Measurements from ENCODE around the gene VPREB3.

The VPREB3 gene

GRCh38 chr22:23764899-23765881 lies 11.0 kb upstream of the VPREB3 start:
- DNase-seq (ENCODE audit: low read depth in 2 of 2), result no peak

DNA sequence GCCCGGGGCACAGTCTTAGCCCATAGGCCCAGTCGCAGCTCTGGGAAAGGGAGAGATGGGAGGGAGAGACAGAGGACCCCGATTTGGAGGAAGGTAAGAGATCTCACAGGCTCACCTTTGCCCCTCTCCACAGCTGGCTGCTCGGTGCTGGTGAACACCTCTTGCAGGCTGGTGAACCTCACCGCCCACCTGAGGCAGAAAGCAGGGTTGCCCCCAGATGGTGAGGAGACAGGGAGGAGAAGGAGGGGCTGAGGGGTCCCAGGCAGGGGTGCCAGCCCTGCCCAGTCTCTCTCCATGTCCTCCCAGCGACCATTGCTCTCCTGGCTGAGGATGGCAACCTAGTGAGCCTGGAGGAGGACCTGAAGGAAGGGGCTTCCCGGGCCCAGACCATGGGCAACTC lies 9.7 kb upstream of the VPREB3 start:
- DNase-seq (ENCODE audit: low read depth in 2 of 2), result no peak

DNA sequence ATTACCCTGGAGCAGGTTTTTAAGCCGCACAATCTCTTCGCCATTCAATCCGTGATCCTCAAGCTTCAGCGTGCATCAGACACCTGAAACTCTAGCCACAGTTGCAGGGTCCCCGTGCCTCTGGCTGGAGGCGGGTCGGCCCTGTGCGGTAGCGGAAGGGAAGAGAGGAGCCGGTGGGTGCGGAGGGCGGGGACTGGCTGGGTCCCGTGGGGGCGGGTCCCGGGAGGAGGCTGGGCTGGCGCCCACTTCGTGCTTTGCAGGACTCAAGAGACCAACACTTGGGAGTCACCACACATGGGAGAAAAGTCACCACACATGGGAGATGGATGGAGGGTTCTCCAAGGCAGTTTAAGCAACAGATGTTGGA lies 9.3 kb upstream of the VPREB3 start:
- DNase-seq (ENCODE audit: low read depth in 2 of 2), result peak in 1 of 2 experiments; percentile 56

DNA sequence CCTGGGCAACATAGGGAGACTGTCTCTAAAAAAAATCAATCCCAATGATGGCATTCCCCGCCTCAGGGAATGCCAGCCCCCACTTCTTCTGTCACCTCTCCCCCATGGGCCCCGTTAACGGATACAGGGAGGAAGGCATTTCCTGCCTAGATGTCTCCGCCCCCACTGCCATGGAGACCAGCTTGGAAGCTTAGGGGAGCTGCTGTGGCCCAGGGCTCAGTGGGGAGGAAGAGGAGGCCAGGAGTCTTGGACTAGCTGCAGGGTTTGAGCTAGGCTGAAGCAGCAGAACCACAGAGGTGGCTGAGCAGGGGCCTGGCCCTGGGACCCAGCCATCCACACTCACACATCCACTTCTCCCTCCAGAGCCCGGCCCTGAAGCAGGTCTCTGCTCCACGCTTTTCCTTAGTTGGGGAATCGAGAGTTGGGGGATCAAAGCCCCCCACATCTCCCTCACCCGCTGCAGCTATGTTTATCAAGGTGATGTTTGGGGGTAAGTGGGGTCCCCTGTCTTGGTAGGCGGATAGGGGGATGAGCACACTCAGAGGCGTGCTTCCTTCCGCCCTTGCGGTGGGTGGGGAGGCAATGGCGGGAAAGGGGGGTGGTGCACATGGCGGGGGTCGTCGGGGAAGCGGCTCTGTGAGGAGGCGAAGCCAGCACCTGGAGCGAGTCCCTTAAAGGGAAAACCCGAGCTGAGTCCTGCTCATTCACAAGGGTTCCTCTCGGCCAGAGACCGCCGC lies 8.8 kb upstream of the VPREB3 start, which contains the start of gene C22orf15:
C22orf15 (plus strand) TSS at position 149 of the 737 bp plus-strand sequence; CDS start at position 466, 317 bp downstream.
- DNase-seq (ENCODE audit: low read depth in 2 of 2), result no peak

- no peak for DNase-seq (ENCODE audit: low read depth in 2 of 2)
Observed at GRCh38 chr22:23760056-23760455, 5.8 kb upstream of the VPREB3 start.

DNA sequence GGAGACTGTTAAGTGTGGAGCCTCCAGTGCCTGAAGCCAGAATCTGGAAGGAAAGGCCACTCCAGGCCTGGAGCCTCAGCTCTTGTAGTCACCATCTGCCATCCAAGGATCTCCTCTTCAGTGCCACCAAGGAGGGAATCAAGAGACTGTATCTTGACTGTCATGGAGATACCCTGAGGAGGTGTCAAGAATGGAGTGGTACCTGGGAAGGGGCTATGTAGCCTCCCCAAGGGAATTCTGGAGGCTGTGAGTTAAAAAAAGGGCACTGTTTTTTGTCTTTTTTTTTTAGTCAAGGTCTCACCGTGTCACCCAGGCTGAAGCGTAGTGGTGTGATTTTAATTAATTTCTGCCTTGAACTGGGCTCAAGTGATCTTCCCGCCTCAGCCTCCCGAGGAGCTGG lies 5.3 kb upstream of the VPREB3 start:
- no peak for DNase-seq (ENCODE audit: low read depth in 2 of 2)

DNA sequence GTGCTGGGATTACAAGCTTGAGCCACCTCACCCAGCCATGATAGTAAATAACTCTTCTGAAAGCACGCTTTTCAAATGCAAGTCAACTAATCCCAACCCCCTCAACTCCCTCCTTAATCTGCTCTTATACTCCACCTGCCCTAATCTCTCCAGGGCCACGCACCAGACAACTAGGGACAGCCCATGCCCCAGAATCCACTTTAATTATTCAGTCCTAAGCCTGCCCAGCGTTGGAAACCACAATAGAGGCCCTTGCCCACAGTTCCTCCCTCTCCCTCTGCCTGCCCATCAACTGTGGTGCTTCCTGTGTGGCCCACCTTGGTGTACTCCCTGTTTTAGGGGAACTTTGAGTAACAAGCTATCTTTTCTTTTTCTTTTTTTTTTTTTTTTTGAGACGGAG lies 2.7 kb upstream of the VPREB3 start:
- no peak for DNase-seq (ENCODE audit: low read depth in 2 of 2)

- no peak for DNase-seq (ENCODE audit: low read depth in 2 of 2)
Observed at GRCh38 chr22:23755711-23756110, 1.5 kb upstream of the VPREB3 start.

- DNase-seq (ENCODE audit: low read depth in 2 of 2), result no peak
Observed at GRCh38 chr22:23754980-23755636, 883 bp upstream of the VPREB3 start.

DNA sequence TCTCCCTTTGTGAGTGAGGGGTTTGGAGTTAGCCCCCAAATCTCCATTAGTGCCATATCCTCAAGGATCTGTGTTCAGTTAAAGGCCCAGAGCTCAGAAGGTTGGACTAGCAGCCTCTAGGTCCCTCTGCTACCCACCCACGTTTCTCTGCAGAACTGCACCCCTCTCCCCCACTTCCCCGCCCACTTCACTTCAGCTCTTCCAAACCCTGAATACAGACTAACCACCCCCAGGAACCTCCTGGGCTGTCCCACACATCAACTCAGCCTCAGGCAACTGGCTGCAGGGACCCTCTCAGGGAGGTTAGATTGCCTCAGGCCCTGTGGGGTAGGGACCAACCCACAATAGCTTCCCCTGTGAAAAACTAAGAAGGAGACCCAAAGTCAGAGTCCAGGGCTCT lies 840 bp downstream of the VPREB3 start:
- no peak for DNase-seq (ENCODE audit: low read depth in 2 of 2)

DNA sequence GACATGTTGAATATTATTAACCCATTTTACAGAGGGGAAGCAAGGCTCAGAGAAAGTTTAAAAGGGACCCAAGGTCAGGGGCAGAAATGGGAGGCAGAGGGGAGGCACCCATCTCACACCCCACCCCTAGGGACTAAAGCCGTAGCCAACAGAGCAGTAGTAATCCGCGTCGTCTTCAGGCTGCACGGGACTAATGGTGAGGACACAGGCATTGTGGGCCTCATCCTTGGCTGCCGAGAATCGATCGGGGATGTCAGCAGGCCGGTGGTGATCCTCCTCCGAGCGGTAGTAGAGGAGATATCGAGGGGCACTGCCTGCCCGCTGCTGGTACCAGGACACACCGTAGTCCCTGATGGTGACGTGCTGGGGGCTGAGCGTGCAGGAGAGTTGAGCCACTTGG lies 1.5 kb downstream of the VPREB3 start:
- no peak for DNase-seq (ENCODE audit: low read depth in 2 of 2)

DNA sequence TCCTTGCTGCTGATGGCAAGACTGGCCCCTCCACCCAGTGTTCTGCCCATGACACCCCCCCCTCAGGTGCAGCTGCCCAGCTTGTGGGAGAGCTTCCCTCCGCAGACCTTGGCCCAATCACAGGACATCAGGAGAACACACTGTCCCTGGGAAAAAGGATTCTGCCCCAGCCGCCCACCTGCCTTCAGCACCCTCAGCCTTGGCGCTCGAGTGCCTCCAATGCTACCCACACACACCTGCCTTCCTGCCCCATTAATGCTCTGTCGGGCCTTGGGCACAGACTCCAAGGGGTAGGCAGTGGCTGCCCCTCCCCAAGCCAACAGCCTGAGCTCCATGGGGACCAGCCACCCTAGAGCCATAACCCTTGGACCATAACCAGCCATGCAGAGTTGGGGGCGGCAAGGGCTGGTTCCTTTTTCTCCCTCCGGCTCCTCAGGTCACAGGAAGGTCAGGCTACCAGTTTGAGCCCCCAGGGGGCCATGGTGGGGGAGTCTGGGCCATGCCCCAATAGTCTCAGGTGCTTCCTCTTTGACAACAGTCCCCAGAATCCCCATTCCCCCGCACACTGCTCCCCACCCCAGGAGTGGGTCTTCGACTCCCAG lies 2.0 kb downstream of the VPREB3 start:
- no peak for DNase-seq (ENCODE audit: low read depth in 2 of 2)

DNA sequence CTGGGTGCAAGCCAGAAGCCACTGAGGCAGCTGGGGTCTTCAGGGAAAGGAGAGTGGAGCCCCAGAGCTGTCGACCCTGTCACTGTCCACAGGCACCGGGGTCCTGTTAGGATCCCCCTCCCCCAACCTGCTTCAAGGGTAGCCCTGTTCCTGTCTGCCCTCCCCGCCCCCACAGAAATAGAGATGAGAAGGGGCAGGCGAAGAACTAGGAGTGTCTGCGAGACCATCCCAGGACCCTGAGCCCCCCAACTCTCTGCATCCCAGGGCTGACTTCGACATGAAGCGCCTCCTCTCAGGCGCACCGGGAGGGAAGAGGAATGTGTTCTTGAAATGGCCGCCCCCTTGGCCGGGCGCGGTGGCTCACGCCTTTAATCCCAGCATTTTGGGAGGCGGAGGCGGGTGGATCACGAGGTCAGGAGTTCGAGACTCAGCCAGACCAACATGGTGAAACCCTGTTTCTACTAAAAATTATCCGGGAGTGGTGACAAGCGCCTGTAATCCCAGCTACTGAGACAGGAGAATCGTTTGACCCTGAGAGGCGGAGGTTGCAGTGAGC lies 2.7 kb downstream of the VPREB3 start:
- no peak for DNase-seq (ENCODE audit: low read depth in 2 of 2)

DNA sequence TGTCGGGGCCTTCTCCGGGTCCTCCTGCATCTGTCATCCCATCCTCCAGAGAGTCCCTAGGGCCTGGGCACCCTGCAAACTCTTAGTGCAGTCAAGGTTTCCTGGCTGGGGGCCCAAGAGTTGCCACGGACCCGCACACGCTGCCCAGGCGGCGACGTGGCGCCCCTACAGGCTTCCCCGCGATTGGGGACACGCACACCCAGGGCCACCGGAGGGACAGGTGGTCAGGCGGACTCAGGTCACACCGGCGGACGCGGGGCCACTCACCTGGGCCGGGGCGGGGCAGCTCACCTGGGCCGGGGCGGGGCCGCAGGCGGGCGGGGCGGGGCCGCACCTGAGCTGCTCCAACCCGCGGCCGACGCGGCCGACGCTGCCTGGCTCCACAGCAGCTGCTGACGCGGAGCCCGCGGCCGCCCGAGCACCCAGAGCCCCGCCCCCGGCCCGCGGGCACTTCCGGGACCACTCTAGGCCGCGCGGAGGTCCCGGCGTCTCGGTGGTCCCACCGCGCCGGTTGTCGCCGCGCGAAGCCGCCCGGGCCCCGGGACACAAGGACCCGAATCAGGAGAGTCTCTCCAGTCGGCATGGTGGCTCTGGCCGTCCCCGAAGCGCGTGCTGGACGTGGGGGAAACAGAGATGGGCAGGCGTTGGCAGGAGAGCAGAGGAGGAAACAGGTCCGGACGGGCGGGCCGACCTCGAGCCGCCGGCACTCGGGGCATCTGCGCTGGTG lies 3.3 kb downstream of the VPREB3 start, which contains the start of gene ZNF70:
ZNF70 (minus strand) TSS at position 399 of the 727 bp plus-strand sequence. CDS start 5,972 bp downstream, outside the sequence.
- peak; percentile 65 to 69 for DNase-seq (ENCODE audit: low read depth in 2 of 2)

GRCh38 chr22:23750367-23750713 lies 3.9 kb downstream of the VPREB3 start:
- DNase-seq (ENCODE audit: low read depth in 2 of 2), result no peak

DNA sequence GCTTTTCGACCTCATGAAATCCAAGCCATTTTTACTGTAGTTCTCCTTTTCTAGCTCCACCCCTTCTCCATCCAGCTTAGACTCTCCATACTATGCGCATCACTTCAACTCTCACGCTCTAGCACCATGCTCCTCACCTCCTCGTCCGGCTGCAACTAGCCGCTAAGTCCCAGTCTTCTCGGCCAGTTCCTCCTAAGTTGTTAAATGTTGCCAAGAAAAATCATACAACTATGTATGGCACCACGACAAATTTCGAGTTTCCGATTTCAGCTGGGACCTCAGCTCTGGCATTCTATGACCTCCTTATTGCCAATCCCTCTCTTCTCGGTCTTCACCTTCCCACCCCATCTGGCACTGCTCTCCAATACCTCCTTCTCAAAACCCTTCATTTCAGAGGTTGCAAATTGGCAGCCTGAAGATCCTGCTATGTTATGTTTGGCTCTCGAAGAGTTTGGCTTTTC lies 4.4 kb downstream of the VPREB3 start:
- DNase-seq (ENCODE audit: low read depth in 2 of 2), result no peak

DNA sequence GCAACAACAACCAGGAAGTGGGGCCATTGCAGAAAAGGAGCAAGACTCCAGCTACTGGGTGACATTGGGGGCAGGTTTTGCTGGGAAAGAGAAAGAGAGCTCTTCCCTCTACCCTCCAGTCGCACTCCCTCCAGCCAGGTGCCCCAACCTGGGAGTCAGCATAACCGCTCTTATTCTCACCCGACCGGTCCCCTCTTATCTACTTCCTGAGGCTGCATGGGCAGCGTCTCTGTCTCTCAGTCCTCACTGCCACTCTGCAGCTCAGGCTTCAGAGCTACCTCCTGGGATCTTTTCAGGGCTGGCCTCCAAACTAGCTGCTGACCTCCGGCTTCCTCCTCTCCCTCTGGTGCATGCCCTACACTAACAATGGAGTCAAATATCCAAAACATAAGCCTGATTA lies 8.4 kb downstream of the VPREB3 start:
- no peak for DNase-seq (ENCODE audit: low read depth in 2 of 2)

DNA sequence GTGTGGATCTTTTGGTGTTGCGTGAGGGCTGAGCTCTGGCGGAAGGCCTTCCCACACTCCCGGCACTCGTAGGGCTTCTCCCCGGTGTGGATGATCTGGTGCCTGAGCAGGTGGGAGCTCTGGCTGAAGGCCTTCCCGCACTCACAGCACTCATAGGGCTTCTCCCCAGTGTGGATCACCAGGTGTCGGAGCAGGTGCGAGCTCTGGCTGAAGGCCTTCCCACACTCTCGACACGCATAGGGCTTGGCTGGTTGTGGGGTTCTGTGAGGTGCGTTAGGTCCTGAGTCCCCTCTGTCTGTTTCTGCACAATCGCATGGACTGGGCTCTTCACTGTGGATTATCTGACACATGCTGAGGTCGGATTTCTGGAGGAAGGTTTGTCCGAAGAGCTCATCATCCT lies 9.7 kb downstream of the VPREB3 start:
- DNase-seq (ENCODE audit: low read depth in 2 of 2), result no peak

DNA sequence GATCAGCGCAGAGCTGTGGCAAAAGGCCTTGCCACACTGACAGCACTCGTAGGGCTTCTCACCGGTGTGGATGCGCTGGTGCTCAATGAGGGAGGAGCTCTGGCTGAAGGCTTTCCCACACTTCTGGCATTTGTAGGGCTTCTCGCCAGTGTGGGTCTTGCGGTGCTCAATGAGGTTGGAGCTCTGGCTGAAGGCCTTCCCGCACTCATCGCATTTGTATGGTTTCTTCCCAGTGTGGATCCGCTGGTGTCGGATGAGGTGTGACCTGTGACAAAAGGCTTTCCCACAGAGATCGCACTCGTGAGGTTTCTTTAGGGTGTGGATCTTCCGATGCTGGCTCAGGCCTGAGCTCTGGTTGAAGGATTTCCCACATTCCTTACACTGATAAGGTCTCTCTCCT lies 10.2 kb downstream of the VPREB3 start:
- DNase-seq (ENCODE audit: low read depth in 2 of 2), result no peak

GRCh38 chr22:23743303-23743705 lies 10.9 kb downstream of the VPREB3 start:
- no peak for DNase-seq (ENCODE audit: low read depth in 2 of 2)
